ENCODE results near the gene PLB1. TPM values are rescaled to one million over a fixed set of nuclear protein-coding genes. Genes with fewer than 3 reads are reported as not detected.

PLB1 gene, protein sequence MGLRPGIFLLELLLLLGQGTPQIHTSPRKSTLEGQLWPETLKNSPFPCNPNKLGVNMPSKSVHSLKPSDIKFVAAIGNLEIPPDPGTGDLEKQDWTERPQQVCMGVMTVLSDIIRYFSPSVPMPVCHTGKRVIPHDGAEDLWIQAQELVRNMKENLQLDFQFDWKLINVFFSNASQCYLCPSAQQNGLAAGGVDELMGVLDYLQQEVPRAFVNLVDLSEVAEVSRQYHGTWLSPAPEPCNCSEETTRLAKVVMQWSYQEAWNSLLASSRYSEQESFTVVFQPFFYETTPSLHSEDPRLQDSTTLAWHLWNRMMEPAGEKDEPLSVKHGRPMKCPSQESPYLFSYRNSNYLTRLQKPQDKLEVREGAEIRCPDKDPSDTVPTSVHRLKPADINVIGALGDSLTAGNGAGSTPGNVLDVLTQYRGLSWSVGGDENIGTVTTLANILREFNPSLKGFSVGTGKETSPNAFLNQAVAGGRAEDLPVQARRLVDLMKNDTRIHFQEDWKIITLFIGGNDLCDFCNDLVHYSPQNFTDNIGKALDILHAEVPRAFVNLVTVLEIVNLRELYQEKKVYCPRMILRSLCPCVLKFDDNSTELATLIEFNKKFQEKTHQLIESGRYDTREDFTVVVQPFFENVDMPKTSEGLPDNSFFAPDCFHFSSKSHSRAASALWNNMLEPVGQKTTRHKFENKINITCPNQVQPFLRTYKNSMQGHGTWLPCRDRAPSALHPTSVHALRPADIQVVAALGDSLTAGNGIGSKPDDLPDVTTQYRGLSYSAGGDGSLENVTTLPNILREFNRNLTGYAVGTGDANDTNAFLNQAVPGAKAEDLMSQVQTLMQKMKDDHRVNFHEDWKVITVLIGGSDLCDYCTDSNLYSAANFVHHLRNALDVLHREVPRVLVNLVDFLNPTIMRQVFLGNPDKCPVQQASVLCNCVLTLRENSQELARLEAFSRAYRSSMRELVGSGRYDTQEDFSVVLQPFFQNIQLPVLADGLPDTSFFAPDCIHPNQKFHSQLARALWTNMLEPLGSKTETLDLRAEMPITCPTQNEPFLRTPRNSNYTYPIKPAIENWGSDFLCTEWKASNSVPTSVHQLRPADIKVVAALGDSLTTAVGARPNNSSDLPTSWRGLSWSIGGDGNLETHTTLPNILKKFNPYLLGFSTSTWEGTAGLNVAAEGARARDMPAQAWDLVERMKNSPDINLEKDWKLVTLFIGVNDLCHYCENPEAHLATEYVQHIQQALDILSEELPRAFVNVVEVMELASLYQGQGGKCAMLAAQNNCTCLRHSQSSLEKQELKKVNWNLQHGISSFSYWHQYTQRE (N-terminal part only)
- under 1 TPM; 0.51 to 0.73 TPM for total RNA-seq

DNA sequence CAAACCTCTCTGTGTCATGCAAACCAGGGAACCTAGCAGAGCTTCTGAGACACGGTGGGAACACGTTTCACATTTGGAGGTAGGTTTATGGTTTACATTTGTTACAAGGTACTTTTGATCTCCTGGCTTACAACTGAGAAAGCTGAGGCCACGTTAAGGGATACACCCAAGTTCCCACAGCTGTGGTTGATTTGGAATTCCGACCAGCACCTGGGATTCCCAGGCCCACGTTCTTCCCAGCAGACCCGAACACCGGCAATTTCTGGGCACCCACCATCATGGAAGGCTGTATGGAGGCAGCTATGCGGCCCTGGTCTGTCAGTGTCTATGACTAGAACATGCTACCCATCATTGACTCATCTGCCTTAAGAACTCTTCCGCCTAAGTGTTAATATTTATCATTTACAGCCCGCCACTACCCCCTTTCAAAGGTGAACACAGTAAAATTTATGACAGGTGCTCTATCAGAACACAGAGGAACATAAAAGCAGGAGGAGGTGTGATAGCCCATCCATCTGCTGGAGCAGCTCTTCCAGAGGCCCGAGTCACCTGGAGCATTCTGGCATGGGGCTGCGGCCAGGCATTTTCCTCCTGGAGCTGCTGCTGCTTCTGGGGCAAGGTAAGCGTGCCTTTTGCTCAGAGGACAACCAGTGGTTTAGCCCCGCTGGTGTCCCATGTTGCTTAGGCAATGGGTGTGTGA lies at the start of gene PLB1:
Gene PLB1, plus strand, starts transcription at position 510 of the 700 bp plus-strand sequence. Its CDS starts 55 bp downstream, at position 565.
- ChIA-PET CTCF (no interaction called here), POLR2A (no interaction called here)

DNA sequence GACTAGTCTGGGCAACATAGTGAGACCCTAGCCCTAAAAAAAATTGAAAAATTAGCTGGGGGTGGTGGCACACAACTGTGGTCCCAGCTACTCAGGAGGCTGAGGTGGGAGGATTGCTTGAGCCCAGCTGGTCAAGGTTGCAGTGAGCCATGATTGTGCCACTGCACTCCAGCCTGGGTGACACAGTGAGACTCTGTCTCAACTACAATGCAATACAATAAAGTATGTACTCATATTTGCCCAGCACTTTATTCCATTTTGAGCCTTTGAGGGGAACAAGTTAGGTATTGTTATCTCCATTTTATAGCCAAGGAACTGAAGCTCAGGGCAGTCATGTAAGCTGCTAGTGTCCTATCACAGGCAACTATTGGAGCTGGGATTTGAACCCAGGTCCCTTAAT lies 49.3 kb upstream of the PLB1 start:
- ChIA-PET POLR2A (interaction anchor here (0.5 to 2.2 kb wide), 3 partner anchors 28 to 249 kb away, joined by 3 to 6 read pairs (median 3); no protein-coding TSS in a partner anchor), CTCF (interaction anchor here (1.1 to 1.6 kb wide), 3 partner anchors 9 to 55 kb away, joined by 3 to 4 read pairs (median 3); no protein-coding TSS in a partner anchor)

DNA sequence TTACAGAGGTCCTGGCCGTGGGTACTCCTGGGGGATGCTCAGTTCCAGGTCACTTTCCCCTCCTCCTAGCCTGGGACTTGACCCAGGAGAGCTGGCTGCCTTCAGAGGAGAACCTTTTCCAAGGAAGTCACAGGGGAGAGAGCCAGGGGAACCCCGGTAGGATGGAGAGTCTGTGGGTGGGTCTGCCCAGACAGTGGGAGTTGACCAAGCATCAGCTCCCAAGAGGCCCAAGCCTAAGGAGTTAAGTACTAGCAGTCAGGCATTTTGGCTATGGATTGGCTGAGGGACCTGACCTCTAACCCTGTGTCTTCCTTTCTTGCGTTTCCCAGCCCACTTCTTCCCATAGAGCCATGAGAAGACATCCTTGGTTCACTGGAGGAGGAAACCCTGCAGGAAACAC lies 48.8 kb upstream of the PLB1 start:
- ChIA-PET POLR2A (interaction anchor here (2.2 kb wide), 1 partner anchor 38 kb away, joined by 6 read pairs; no protein-coding TSS in a partner anchor), CTCF (interaction anchor here (1.2 to 1.6 kb wide), 2 partner anchors 28 to 56 kb away, joined by 3 to 4 read pairs; no protein-coding TSS in a partner anchor)

DNA sequence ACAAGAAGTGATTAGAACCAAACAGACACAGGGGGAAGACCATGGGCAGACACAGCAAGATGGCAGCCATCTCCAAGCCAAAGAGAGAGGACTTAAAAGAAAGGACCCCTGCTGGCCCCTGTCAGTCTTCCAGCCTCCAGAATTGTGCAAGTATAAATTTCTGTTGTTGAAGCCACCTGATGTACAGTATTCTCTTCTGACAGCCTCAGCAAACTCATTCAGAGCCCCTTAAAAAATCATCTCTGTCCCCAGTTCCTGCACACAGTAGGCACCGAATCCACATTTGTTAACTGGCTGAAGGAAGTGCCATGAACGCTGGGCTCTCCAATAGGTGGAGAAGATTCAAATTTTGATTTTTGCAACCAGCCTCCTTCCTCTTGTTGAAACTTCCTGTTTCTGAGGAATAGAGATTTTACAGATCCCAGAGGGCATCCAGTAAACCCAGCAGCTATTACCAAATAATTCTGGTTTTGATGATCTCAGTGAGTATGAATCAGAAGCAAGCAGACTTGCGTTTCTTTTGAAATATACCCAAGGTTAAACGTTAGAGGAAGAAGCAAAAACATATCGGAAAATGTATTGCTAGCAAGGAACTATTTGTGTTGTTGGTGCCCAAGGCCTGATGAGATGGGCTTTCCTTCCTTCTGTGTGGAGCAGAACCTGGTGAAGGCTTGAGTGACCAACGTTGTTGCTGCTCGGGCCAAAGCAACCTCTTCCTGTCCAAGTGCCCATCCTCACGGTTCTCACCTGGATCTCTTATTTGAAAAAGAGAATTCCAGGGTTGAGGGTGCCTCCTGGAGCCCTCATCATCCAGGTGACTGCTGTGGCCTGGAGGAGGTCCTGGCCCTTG lies 47.7 kb upstream of the PLB1 start:
- ChIA-PET POLR2A (no interaction called here), CTCF (no interaction called here)

DNA sequence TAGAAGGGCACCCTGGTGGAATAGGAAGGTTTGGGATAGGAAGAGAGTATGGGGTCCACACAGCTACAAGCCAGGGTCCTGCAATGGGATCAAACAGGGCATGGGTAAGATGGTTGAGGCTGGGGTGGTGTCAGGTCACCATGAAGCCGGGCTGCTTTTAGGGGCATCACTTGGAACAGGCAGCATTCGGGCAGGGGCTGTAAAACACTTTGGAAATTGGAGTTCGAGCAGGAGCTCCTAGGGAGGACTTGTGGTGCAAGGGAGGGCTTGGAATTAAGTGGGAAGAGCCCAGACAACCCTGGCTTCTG lies 47.1 kb upstream of the PLB1 start:
- ChIA-PET POLR2A (interaction anchor here (0.9 to 1.1 kb wide), 2 partner anchors 28 to 36 kb away, joined by 3 to 4 read pairs; no protein-coding TSS in a partner anchor), CTCF (no interaction called here)

DNA sequence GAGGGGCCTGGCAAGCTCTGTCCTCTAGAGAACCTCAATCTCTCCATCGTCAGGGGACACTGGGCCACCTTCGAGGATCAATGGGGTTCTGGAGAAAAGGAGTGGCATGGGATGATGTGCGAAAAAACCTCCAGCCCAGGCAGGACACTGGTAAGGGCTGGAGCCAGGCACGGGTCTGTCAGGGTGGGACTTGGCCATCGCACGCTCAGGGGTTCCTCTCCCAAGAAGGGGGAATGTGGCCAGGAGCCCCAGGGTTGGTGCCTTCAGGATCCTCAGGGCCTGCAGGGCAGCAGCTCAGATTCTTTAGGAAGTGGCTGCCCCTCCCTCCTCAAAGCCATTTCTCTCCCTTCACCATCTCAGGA lies 46.8 kb upstream of the PLB1 start:
- ChIA-PET POLR2A (interaction anchor here (0.6 to 1.5 kb wide), 7 partner anchors 29 to 558 kb away, joined by 3 to 5 read pairs (median 3); partner anchors contain the start of genes BABAM2, FOSL2 and RBKS), CTCF (interaction anchor here (0.6 to 1.4 kb wide), 3 partner anchors 15 to 237 kb away, joined by 3 to 4 read pairs (median 3); no protein-coding TSS in a partner anchor)

DNA sequence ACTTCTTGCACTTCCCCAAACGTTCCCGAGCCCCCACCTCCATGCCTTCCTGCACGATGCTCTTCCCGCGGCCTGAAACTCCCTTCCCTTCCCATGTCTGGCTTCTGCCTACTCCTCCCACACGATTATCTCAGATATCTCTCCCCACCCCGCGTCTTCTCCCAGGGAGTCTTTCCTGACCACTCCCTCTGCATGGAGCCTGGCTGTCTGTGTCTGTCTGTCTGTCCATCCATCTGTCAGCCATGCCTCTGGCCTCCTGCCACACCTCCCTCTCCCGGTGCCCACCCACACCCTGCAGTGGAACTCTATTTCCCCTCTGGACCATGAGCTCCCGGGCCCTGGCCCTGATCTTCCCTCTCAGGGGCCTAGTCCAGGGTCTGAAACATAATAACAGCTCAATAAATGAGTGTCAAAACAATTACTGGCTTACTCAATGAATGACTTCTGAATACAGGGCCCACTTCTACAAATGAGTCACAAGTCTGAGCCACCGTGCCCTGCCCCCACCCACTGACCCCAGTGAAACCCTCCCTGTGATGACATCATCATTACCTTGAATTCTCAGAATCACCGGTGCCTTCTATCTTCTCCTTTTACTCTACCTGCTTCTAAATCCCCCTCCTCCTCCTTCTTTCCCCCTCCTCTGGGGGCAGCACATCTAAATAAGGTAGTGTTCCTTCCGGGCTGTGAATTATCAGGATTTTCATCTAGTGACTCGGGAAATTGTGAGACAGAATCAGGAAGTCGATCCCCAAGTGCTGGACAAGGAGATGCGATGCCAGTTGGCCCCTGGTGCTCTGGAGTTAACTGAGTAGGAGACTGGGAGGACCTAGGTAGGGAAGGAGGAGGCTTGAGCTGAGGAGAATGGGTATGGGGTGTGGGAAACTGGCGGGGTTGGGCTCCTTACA lies 46.1 kb upstream of the PLB1 start:
- POLR2A ChIA-PET = interaction anchor here (0.6 to 1.5 kb wide), 8 partner anchors 29 to 559 kb away, joined by 3 to 5 read pairs (median 4); partner anchors contain the start of genes BABAM2, FOSL2 and RBKS

DNA sequence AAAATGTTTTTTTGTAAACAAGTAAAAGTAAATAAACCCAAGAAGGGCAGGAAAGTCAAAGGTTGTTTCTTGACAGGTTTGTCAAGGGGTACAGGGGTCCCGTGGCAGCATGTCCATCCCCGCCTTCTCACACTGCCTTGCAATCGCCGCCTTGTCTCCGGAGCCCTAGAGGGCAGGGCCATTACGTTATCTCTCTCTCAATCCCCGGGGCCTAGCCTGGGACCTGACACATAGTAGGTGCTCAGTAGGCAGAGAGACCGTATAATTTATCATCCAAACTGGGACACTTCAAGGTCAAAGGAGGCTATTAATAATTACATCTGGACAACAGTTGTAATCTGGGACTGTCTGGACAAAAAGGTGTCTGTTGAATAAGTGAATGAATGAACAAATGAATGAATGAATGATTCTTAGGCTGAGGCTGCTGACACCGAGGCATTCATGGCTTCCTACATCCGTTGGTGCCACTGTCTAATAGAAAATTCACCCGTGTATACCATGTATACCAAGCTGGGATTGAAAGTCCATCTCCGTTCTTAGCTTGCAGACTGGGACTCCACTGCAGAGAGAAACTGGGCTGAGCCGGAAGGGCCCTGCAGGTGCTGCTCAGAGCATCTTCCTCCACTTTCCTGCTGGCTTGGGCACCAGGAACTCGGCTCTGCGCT lies 44.8 kb upstream of the PLB1 start:
- ChIA-PET POLR2A (no interaction called here), CTCF (interaction anchor here (0.8 to 0.9 kb wide), 2 partner anchors 16 to 728 kb away, joined by 3 to 4 read pairs; no protein-coding TSS in a partner anchor)

More for the DNA sequence above, 46.1 kb upstream of the PLB1 start:
- CTCF ChIA-PET = interaction anchor here (0.6 to 1.4 kb wide), 5 partner anchors 14 to 727 kb away, joined by 3 to 4 read pairs (median 3); no protein-coding TSS in a partner anchor

DNA sequence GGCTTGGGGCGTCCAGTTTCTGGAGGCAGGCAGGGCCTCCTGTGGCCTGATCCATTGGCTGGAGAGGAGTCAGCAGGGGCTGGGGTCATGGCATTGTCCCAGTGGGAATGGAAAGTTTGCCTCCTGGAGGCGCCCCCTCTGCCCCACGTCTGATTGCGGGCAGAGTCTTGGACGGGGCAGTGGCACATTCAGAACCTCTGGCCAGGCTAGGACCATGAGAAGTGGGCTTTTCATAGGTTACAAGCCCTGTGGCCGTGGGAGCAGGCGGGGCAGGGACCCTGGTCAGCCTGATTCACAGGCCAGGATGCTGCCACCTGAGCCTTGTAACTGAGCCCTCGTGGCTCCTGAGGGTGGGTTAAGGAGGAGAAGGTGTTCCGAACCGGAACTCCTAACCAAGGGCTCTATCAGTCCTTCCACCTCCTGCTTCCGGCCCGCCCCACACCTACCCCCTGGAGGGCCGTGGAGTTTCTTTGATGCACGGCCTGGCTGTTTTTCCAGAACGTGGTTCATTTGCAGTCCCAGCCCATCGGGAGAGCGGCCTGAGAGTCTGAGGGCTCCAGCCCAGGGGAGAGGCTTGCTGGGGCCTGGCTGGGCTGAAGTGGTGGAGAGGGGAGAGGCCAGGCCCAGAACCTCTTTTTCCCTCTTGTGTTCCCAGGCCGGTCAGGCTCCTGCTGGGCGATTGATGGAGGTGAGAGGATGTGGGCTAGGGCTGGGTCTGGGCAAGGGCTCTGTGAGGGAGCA lies 43.9 kb upstream of the PLB1 start:
- ChIA-PET CTCF (interaction anchor here (0.6 to 1.9 kb wide), 10 partner anchors 8 to 748 kb away, joined by 3 to 7 read pairs (median 3); no protein-coding TSS in a partner anchor), POLR2A (no interaction called here)

DNA sequence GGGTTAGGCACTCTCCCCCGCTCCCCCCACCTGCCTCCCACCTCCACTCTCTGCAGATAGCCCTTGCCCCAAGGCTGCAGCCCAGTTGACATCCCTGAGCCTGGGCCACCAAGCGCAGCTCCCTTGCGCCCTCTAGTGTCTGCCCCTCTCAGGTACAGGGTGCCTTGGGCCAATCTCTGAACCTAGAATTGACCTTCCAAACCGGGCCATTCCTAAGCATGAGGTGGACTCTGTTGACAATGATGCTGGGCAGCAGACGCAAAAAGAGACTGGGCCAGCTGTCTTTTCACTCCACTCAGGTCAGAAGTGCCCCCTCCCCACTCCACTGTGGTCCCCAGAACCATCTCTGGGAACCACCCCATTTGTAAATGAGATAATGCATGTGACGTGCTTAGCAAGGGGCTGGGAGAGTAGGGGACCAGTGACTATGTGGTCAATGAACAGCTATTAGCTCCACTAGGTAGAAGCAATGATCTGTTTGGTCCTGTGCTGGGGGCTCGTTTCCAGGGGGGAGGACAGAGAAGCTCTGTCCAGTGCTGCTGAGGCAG lies 43.3 kb upstream of the PLB1 start:
- ChIA-PET POLR2A (no interaction called here), CTCF (interaction anchor here (0.6 to 1.9 kb wide), 13 partner anchors 9 to 749 kb away, joined by 3 to 7 read pairs (median 3); no protein-coding TSS in a partner anchor)

DNA sequence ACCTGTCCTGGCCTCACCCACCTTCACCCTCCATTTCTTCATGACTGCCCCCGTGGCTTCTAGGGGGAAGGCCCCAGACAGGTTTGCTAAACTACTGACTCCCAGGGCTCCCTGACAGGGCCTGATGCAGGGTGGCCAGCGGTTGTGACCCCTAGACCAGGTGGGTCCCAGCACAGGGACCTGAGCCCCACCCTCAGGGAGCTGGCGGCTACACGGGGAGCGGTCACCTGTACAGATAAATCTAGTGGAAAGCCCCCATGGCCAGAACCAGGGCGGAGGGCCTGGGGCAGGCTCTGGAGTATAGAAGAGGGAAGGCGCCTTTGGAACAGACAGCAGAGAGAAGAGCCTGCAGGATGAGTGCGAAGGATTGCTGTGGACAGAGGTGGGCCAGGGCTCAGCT lies 42.5 kb upstream of the PLB1 start:
- ChIA-PET POLR2A (no interaction called here), CTCF (interaction anchor here (1.1 to 1.9 kb wide), 7 partner anchors 9 to 750 kb away, joined by 3 to 7 read pairs (median 3); no protein-coding TSS in a partner anchor)

DNA sequence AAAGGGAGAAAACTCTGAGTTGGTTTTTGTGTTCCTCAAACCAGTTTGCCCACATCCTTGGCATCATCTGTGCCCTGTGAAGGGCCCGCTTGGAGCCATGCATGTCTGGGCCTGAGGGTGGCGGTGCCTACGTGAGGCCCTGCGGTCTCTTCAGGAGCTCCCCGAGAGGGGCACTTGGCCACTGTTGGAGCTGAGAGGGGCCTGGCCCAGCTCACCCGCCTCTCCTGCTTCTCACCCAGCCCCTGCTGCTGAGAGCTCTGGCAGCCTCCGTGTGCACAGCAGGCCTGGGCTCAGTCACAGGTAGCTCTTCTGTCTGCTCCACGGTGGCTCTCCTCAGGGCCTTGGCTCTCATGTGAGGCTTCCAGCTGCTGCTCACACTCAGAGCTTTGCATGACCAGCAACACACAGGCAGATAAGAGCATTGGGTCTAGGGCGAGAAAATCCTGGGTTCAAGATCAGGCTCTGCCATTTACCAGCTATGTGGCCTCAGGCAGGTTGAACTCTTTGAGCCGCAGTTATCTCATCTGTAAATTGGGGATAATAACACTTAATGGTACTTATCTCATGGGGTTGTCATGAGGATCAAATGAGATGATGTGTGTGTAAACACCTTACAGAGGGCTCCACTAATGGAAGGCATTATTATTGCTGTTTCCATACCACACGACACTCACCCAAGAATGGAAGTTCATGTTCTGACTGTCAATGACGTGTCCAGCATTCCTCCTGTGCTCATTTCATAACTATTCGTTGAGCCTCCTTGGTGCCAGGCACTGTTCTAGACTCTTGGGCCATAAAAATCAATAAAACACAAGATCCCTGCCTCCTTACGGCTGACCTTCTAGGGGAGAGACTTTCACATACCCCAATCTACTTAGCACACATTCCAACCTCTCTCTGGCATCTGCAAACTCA lies 41.6 kb upstream of the PLB1 start:
- ChIA-PET POLR2A (no interaction called here), CTCF (interaction anchor here (1.2 to 1.9 kb wide), 2 partner anchors 53 to 751 kb away, joined by 3 to 7 read pairs; no protein-coding TSS in a partner anchor)

DNA sequence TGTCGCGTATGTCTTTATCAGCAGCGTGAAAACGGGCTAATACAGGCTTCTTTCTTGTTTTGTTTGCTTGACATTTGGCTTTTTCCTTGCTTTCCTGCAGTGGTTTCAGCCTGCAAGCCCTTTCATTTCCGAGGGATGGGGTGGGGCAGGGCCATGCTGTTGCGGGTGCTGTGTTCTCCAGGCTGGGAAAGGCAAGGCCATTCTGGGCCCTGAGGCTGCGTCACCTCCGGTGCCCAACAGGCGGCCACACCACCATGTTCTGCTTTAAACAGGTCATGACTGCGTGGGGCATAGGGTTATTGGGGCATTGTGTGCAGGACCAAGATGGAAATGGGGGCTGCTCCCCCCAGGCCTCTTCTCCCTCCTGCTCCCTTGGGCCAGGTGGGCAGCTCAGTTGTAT lies 38.6 kb upstream of the PLB1 start:
- CTCF ChIA-PET = no interaction called here
- POLR2A ChIA-PET = no interaction called here

DNA sequence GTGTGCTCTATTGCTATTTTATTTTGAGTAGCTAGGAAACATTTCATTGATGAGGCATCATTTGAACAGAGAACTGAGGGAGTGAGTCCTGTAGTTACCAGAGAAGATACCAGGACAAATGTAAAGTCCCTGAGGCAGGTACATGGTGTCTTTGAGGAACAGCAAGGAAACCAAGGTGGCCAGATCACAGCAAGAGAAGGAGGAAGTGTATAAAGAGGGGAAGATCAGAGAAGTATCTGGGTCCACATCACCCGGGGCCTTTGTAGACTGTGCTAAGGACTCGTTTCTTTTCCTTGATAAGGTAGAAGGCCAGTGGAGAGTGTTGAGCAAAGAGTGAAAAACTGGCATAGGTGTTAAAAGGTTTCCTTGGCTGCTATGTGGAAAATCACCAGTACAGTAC lies 34.8 kb upstream of the PLB1 start:
- CTCF ChIA-PET = interaction anchor here (0.5 kb wide), 1 partner anchor 9 kb away, joined by 3 read pairs; no protein-coding TSS in a partner anchor

More for the DNA sequence above, 34.8 kb upstream of the PLB1 start:
- POLR2A ChIA-PET = no interaction called here

Data from activated CD8-positive, alpha-beta memory T cell treated with anti-CD3 and anti-CD28 coated beads for 36 hours (primary cell).